ENCODE results near the gene MICAL3.
"Not testable (repeated sequence)": the region's sequence is repeated elsewhere in the genome, so short reads cannot be mapped to it uniquely, and the experiment has no call there.

The MICAL3 gene

DNA sequence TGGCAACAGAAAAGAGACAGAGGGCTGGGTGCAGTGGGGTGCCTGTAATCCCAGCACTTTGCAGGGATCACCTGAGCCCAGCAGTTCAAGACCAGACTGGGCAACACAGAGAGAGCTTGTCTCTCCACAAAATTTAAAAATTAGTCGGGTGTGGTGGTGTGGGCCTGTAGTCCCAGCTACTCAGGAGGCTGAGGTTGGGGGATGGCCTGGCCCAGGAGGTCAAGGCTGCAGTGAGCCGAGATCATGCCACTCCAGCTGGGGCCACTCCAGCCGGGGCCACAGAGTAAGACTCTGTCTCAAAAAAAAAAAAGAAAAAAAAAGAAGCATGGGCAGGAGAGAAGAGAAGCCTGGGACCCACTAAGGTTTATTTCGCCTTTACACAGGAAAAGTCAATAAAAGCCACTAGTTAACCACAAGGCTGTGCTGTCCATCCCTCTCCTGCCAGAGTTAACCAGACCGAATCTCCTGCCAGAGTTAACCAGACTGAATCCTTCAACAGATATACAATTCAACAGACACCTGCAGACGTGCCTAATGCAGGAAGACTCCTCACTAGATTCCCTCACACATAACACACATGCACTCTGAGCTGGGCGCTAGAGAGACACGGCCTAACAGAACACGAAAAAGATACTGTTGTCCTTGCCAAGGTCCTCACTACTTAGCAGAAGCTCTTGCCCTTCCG is 29.8 kb downstream of the MICAL3 start:
- DNase-seq, result no peak

DNA sequence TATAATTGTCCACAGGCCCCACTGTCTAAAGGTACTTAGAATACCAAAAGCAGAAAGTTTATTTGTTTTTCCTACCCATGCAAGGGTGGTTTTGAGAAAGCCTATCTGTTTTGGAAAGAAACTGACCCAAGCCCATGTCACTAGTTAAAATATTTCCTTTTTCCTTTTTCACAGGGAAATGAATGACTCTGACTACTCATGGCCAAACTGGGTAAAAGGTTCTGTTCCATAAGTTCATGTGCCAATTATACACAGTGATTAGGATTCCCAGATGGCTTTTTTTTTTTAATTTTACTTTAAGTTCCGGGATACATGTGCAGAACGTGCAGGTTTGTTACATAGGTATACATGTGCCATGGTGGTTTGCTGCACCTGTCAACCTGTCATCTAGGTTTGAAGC is 31.4 kb downstream of the MICAL3 start:
- DNase-seq, result not testable (repeated sequence)

DNA sequence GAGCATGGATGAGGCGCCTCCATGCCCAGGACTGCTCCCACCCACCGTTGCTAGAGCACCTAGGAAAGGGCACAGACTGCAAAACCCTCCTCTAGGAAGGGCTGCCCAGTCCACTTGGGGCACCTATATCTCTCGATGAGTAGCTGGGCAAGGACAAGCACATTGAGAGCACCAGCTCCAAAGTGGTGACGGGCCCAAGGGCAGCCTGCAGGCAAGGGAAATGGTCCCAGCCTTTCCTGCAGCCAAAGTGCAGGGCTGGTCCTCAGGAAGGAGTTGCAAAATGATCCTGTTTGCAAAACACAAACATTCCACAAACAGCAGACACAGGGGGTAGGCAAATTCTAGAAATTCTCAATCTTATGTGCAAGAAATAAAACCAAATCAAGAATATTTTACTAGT is 32.4 kb downstream of the MICAL3 start:
- not testable (repeated sequence) for DNase-seq

- no peak for DNase-seq
Measured at GRCh38 chr22:17990942-17991341, 33.4 kb downstream of the MICAL3 start.

GRCh38 chr22:17990147-17990546 is 34.2 kb downstream of the MICAL3 start:
- DNase-seq, result no peak

DNA sequence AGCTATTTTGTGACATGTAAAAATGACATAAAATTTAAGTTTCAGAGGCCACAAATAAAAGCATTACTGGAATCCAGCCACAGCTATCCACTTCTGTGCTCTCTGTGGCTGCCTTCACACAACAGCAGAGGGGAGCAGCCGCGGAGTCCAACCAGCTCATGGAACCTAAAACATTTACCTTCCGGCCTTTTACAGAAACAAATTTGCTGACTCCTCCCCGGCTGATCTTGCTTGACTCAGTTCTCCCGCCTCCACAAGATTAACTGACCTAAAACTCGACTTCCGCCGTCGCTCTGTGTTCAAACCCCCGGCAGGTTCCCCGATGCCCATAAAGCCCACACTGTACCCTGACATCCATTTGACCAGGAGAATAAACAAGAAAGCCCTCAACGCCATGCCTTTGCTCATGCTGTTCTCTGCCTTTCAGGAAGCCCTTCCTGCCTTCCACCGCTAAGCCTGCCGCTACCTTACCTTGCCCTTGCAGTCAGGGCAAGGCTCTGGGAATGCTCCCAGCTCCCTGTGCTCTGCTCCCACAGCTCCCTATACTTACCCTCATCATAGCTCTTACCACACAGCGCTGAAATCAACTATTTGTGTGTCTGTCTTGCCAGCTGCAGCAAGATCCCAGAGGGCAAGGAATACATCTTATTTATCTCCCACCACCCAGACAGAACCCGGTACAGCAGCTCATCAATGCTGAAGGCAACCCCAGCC is 35.4 kb downstream of the MICAL3 start:
- DNase-seq, result no peak

GRCh38 chr22:17985606-17986005 is 38.8 kb downstream of the MICAL3 start:
- no peak for DNase-seq

- not testable (repeated sequence) for DNase-seq
Measured at GRCh38 chr22:17985071-17985470, 39.3 kb downstream of the MICAL3 start.

- DNase-seq, result no peak
Measured at GRCh38 chr22:17984114-17984513, 40.2 kb downstream of the MICAL3 start.

DNA sequence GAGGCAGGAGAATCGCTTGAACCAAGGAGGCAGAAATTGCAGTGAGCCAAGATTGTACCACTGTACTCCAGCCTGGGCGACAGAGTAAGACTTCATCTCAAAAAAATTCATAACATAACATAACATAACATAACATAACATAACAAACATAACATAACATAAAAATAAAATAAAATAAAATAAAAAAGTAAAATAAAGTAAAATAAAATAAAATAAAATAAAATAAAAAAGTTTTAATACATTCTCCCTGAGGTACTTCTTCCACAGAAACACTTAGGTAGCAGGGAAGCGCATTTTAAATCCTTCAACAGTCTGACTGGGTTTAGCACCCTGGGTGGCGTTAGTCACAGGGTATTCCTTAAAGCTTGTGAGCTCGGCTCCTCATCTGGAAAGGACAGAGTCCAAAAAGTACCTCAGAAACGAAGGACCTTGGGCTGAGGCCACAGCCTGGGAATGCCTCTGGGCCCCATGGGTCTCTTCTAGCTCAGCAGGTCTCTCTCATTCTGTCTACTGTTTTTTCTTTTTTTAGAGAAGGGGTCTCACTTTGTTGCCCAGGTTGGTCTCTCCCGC is 41.7 kb downstream of the MICAL3 start:
- no peak for DNase-seq

DNA sequence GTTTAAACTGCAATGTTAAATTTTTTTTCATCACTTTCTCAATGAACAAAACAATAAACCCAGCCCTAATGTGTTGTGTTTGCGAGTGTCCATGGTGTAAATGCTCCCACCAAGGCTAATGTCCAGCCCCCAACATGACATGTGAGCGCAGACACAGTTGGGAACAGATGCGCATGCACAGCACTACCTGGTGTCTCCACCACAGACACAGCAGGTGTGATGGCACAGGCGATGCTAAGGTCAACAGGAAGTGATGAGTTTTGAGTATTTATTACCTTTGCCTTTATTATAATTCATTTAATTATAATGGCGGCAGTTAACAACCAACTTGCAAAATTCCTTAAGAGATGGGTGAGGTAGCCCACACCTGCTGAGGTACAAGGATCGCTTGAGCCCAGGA is 42.9 kb downstream of the MICAL3 start:
- DNase-seq, result no peak

- peak; percentile 11 to 45 for DNase-seq
Measured at GRCh38 chr22:17980638-17981051, 43.7 kb downstream of the MICAL3 start.

DNA sequence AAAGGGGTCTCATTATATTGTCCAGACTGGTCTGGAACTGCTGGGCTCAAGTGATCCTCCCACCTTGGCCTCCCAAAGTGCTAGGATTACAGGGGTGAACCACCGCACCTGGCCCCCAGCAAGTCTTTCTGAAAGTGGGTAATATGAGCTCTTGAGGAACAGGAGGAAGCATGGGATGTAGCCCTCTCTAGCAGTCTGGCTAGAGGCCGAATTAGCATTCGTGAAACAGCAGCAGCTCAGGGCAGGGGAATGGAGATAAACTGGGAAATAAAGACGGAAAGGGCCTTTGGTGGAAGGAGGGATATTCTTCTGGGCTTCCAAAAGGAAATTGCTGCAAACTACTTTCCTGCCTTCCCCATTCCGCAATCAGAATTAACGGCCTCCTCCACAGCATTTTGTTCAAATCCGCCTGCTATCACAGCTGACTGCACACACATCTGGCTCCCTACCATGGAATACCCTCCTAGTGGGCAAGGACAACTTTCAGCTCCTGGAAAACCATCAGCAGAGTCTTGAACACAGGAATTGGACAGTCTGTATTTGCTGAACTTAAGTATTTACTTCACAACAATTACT is 44.3 kb downstream of the MICAL3 start:
- no peak for DNase-seq

- no peak for DNase-seq
Measured at GRCh38 chr22:17978027-17978426, 46.3 kb downstream of the MICAL3 start.

DNA sequence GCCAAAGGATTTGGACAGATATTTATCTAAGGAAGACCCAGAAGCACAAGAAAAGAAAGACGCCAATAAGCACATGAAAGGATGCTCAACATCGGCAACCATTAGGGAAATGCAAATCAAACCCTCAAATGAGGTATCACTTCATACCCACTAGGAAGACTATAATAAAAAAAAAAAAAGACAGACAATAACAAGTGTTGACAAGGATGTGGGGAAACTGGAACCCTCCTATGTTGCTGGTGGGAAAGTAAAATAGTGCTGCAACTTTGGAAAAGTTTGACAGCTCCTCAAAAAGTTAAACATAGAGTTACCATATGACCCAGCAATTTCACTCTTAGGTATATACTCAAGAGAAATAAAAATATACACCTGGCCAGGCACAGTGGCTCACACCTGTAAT is 47.0 kb downstream of the MICAL3 start:
- DNase-seq, result no peak

- no peak for DNase-seq
Measured at GRCh38 chr22:17976121-17976520, 48.2 kb downstream of the MICAL3 start.

- DNase-seq, result peak in 1 of 2 donors; percentile 46
Measured at GRCh38 chr22:17974703-17975372, 49.5 kb downstream of the MICAL3 start.

GRCh38 chr22:17974087-17974486 is 50.3 kb downstream of the MICAL3 start:
- DNase-seq, result no peak

DNA sequence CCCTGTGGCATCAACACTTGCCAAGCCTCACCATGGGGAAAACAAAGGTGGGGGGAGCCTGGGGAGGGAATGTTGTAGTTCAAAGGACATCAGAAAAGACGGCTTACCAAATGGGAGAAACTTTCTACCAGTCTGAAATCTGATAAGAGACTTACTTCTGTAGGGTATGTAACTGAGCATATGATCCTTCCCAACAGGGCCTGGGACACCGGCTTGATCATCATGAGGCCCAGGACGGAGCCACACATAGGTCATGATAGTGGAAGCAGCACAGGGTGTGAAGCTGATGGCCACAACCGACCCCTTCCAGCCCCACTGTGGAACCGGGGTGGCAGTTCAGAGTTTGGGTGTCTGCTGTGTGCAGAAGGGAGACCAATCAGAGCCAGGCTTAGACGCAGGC is 51.1 kb downstream of the MICAL3 start:
- no peak for DNase-seq

GRCh38 chr22:17972385-17973191 is 51.8 kb downstream of the MICAL3 start:
- DNase-seq, result no peak

DNA sequence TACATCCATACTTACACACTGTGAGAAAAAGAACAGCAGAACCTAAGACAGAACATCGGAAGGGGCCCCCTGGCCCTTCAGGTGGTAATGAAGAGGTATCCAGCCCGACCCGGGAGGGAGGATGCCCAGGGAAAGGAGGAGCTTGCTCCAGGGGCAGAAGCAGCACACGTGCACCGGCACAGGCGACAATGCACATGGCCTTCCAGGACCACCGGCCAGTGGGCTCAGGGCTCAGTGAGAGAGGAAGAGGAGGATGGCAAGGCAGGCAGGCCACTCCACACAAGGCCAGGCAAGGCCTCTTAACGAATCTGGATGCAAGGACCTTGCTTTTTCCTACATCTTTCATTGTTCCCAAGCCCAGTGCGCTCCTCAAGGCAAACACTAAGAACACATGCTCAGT is 52.6 kb downstream of the MICAL3 start:
- no peak for DNase-seq

DNA sequence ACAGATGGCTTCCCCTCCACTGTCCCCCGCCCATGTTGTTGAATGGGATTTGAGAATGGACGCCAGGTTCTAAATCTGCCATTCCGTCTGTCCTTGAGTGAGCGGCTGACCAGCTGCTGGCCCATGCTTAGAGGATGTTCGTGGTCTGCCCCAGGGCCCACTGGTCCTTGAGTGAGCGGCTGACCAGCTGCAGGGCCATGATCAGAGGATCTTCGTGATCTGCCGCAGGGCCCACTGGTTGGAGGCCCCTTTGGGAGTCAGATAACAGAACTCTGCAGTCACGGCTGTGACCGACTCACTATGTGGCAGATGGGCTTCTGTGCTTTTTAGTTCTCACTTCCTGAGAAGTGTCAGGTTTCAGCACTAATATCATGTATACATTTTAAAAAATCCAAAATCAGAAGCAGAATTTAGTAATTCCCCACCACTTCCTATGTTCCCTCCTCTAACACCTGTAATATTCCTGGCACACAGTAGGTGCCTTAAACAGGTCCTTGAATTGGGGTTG is 54.1 kb downstream of the MICAL3 start:
- no peak for DNase-seq
